Spleen (tissue), 11 donors: ENCODE measurements around the gene MYO15A. TPM values are rescaled to one million over a fixed set of nuclear protein-coding genes. Genes with fewer than 3 reads are reported as not detected.

ENCODE experiments used
- DNase-seq: peaks from one replicate; pipeline ENCODE4 v3.0.0-alpha.2; 2020
- H3K27ac ChIP-seq, 8 donors: fragments of 200-600 bp; sonication (generic) in 7 of 8; 1 replicate in 4 of 8; 2 replicates in 4 of 8; pipeline versions ENCODE4 v1.5.0 to v1.8.0; 2016 to 2021; ENCODE audit warnings: inconsistent platforms in 4 of 8, mild to moderate bottlenecking in 4 of 8, moderate library complexity in 1 of 8
- H3K27me3 ChIP-seq, 7 donors: fragments of 200-600 bp; sonication (generic) in 6 of 7; replicated peaks in 1 of 7; 1 replicate in 4 of 7; 2 replicates in 3 of 7; pipeline versions ENCODE4 v1.5.0 to v1.8.0; 2016 to 2021; ENCODE audit warnings: inconsistent platforms in 3 of 7, mild to moderate bottlenecking in 1 of 7
- H3K36me3 ChIP-seq, 6 donors: fragments of 200-600 bp; sonication (generic) in 5 of 6; 1 replicate in 4 of 6; 2 replicates in 2 of 6; pipeline versions ENCODE4 v1.5.0 to v1.8.0; 2016 to 2021; ENCODE audit warnings: inconsistent platforms in 2 of 6
- H3K4me1 ChIP-seq, 6 donors: fragments of 200-600 bp; sonication (generic) in 5 of 6; 1 replicate in 3 of 6; 2 replicates in 3 of 6; pipeline versions ENCODE4 v1.5.0 to v1.8.0; 2016 to 2021; ENCODE audit warnings: inconsistent platforms in 3 of 6
- H3K4me3 ChIP-seq, 8 donors: fragments of 200-600 bp; sonication (generic) in 7 of 8; 1 replicate in 4 of 8; 2 replicates in 4 of 8; pipeline versions ENCODE4 v1.5.0 to v1.8.0; 2016 to 2021; ENCODE audit warnings: inconsistent platforms in 4 of 8, mild to moderate bottlenecking in 4 of 8, moderate library complexity in 2 of 8
- H3K9me3 ChIP-seq, 8 donors: fragments of 200-600 bp; sonication (generic) in 7 of 8; 1 replicate in 4 of 8; 2 replicates in 4 of 8; pipeline versions ENCODE4 v1.5.0 to v1.8.0; 2016 to 2021; ENCODE audit warnings: inconsistent platforms in 4 of 8
- CTCF ChIP-seq, 11 experiments: fragments of 200-600 bp in 7 of 11; fragments of 450-650 bp in 4 of 11; sonication (generic) in 4 of 11; IDR thresholded peaks in 8 of 11; conservative IDR thresholded peaks in 3 of 11; 1 replicate in 7 of 11; 2 replicates in 4 of 11; pipeline versions ENCODE4 v1.4.0 to v1.8.0; 2016 to 2021; ENCODE audit warnings: antibody characterized with exemption in 11 of 11, inconsistent platforms in 4 of 11, mild to moderate bottlenecking in 1 of 11
- POLR2A ChIP-seq, 3 donors: fragments of 450-650 bp; IDR thresholded peaks; one replicate each; pipeline ENCODE4 v1.5.1; 2017; ENCODE audit warnings: antibody characterized with exemption in 3 of 3, mild to moderate bottlenecking in 1 of 3
- POLR2AphosphoS5 ChIP-seq, 3 donors: sonication (generic); formaldehyde crosslinking; IDR thresholded peaks; one replicate each; pipeline ENCODE4 v1.5.1; 2017; ENCODE audit warnings: antibody characterized with exemption in 3 of 3
- WGBS, 5 donors: extraction: QIAGEN DNeasy Blood & Tissue Kit in 3 of 5; methylation state at CpG; one replicate each; pipeline versions ENCODE4 v1.1.5 to v1.1.7; 2013 to 2018; 5-methylcytosine and 5-hydroxymethylcytosine counted together
- intact Hi-C: fragments of 100-400 bp; cut with DNase I; formaldehyde crosslinking; loops from one replicate; pipeline ENCODE4 v1.15.0; 2023; ENCODE audit warnings: low total_unique reads
- polyA plus RNA-seq, 3 donors: library from polyadenylated mRNA; stranded (reverse); fragments of 200-250 nt; gene quantifications; one replicate each; pipeline ENCODE4 v1.2.1, GENCODE V29; 2013
- total RNA-seq, 7 donors: library from RNA; depleted of rRNA in 3 of 7; stranded (reverse); fragments of >200 nt in 3 of 7; fragmentation: NEBNext Ultra II Directional in 4 of 7; extraction: Animal tissue kit (Norgen Biotek cat#: 25700) in 4 of 7; gene quantifications; one replicate each; pipeline versions ENCODE4 v1.1.0 to v1.2.1, GENCODE V29; 2016 to 2021
- donor health status: healthy with polysubstance abuse.
- donor health status: DM: no; HTN: no; CAD: no; lungs with moderate emphysema.
- donor health status: DM: no; HTN: no; CAD: no.
- donor health status: Bipolar disorder and iron deficiency.
- donor health status: healthy.
- donor health status: DM: no; HTN: no; CAD: no.
- donor health status: DM: yes; HTN: yes; CAD: no.

The MYO15A gene
- total and polyA plus RNA-seq, 10 donors = 0.26 to 1.9 (median 0.84) TPM

- H3K36me3 ChIP-seq = peaks cover 0 to 67% (median 3%) of the 10 kb centered on the region in 6 donors
- 41 to 71% (median 58%) methylated on average over 9 of the region's 9 CpGs for WGBS, 5 donors
- H3K27me3 ChIP-seq = no peaks in the 10 kb centered on the region
- H3K4me3 ChIP-seq = peak overlapping the region in 5 of 8 donors; percentile 73 to 94 (median 85)
- no peaks in the 10 kb centered on the region for H3K9me3 ChIP-seq
- peak overlapping the region in 3 of 8 donors; percentile 20 to 34 (median 27) for H3K27ac ChIP-seq
- intact Hi-C loops = no loop called here
- TF ChIP-seq CTCF (IDR thresholded peaks at IDR 0.05 in 8 of 11, conservative IDR thresholded peaks at IDR 0.05 in 3 of 11) (no peak), POLR2A (IDR thresholded peaks at IDR 0.05) (no peak), POLR2AphosphoS5 (IDR thresholded peaks at IDR 0.05) (peak in 1 of 3 donors; percentile 17)
- DNase-seq = no peak
- peaks cover 56 to 87% (median 81%) of the 10 kb centered on the region in 6 donors for H3K4me1 ChIP-seq
Observed at GRCh38 chr17:18187821-18188761, 79.5 kb downstream of the MYO15A start.

GRCh38 chr17:18190628-18191235, 82.2 kb downstream of the MYO15A start:
- WGBS, 5 donors = 49 to 73% (median 60%) methylated on average over 3 of the region's 3 CpGs
- DNase-seq = no peak
- Histone ChIP-seq H3K4me1 (peaks cover 47 to 97% (median 79%) of the 10 kb centered on the region in 6 donors), H3K27me3 (no peaks in the 10 kb centered on the region), H3K9me3 (no peaks in the 10 kb centered on the region), H3K4me3 (no peak overlapping the region), H3K27ac (peak overlapping the region in 4 of 8 donors; percentile 38 to 54 (median 49)), H3K36me3 (peaks cover 0 to 94% (median 19%) of the 10 kb centered on the region in 6 donors)
- intact Hi-C loops = no loop called here
- TF ChIP-seq POLR2AphosphoS5 (IDR thresholded peaks at IDR 0.05) (no peak), CTCF (IDR thresholded peaks at IDR 0.05 in 8 of 11, conservative IDR thresholded peaks at IDR 0.05 in 3 of 11) (no peak), POLR2A (IDR thresholded peaks at IDR 0.05) (no peak)

GRCh38 chr17:18191236-18191667, 82.7 kb downstream of the MYO15A start:
- TF ChIP-seq CTCF (IDR thresholded peaks at IDR 0.05 in 8 of 11, conservative IDR thresholded peaks at IDR 0.05 in 3 of 11) = no peak
- no peak for TF ChIP-seq POLR2AphosphoS5 (IDR thresholded peaks at IDR 0.05)
- no peak for TF ChIP-seq POLR2A (IDR thresholded peaks at IDR 0.05)
- 51 to 79% (median 70%) methylated on average over 3 of the region's 3 CpGs for WGBS, 5 donors
- DNase-seq = no peak
- Histone ChIP-seq H3K36me3 (peaks cover 0 to 99% (median 24%) of the 10 kb centered on the region in 6 donors), H3K27me3 (no peaks in the 10 kb centered on the region), H3K9me3 (no peaks in the 10 kb centered on the region), H3K4me1 (peaks cover 42 to 97% (median 75%) of the 10 kb centered on the region in 6 donors), H3K27ac (peak overlapping the region in 4 of 8 donors; percentile 38 to 54 (median 49)), H3K4me3 (no peak overlapping the region)
- intact Hi-C loops = no loop called here
